H1 (cell line): Measurements from ENCODE around the gene TEX22. TPM values are rescaled to one million over a fixed set of nuclear protein-coding genes. Genes with fewer than 3 reads are reported as not detected.

Experiments
- CTCF ChIA-PET: fragments of 300-600 bp; sonication (Branson Sonifier 250); formaldehyde crosslinking; loops from one replicate; lab custom pipeline; 2021; ENCODE audit not compliant: partially characterized antibody; lab: Charles Lee
- POLR2A ChIA-PET: fragments of 300-600 bp; sonication (Branson Sonifier 250); formaldehyde crosslinking; loops from one replicate; lab custom pipeline; 2021; ENCODE audit warnings: inconsistent platforms; ENCODE audit not compliant: partially characterized antibody; lab: Charles Lee
- DNase-seq, 2 experiments: peaks; one replicate each; pipeline versions ENCODE4 v3.0.0 to v3.0.0-alpha.2; 2010 to 2022; ENCODE audit warnings: low spot score in 2 of 2, low read depth in 1 of 2, mixed read lengths in 1 of 2
- FAIRE-seq: peaks from 2 replicates; lab custom pipeline; 2011; peaks lifted over from hg19 to GRCh38; lab: Jason Lieb, UNC
- H2AFZ ChIP-seq: 2 replicates; pipeline ENCODE4 v1.8.1; 2012; ENCODE audit warnings: low read length, inconsistent platforms
- H2AK5ac ChIP-seq: 2 replicates; pipeline ENCODE4 v1.6.1; 2013; ENCODE audit warnings: low read depth, low read length
- H2BK120ac ChIP-seq: replicated peaks from 2 replicates; pipeline ENCODE3; 2013; ENCODE audit warnings: low read depth, low read length, inconsistent platforms
- H2BK12ac ChIP-seq: 2 replicates; pipeline ENCODE4 v1.6.1; 2013; ENCODE audit warnings: low read depth, low read length
- H2BK15ac ChIP-seq: 2 replicates; pipeline ENCODE4 v1.6.1; 2013; ENCODE audit warnings: low read length
- H2BK20ac ChIP-seq: 2 replicates; pipeline ENCODE4 v1.6.1; 2013; ENCODE audit warnings: low read length
- H2BK5ac ChIP-seq: 2 replicates; pipeline ENCODE4 v1.6.1; 2013; ENCODE audit warnings: low read depth, low read length
- H3K14ac ChIP-seq: 2 replicates; pipeline ENCODE4 v1.6.1; 2013; ENCODE audit warnings: inconsistent platforms; ENCODE audit not compliant: insufficient read length
- H3K18ac ChIP-seq: 2 replicates; pipeline ENCODE4 v1.6.1; 2013; ENCODE audit warnings: low read length; ENCODE audit errors: extremely low read depth
- H3K23ac ChIP-seq: 2 replicates; pipeline ENCODE4 v1.6.1; 2013; ENCODE audit warnings: inconsistent platforms; ENCODE audit not compliant: insufficient read length
- H3K23me2 ChIP-seq: 2 replicates; pipeline ENCODE4 v1.6.1; 2013; ENCODE audit warnings: low read depth, low read length
- H3K27ac ChIP-seq: 2 replicates; pipeline ENCODE4 v1.6.1; 2011; ENCODE audit warnings: low read depth, low read length, inconsistent platforms
- H3K27me3 ChIP-seq, 4 experiments: replicated peaks in 1 of 4; 1 replicate in 1 of 4; 2 replicates in 3 of 4; pipeline versions ENCODE4 v1.6.1 to v1.8.1; 2011 to 2013; ENCODE audit warnings: low read length in 3 of 4, mild to moderate bottlenecking in 3 of 4, inconsistent platforms in 2 of 4, mixed read lengths in 2 of 4, moderate library complexity in 1 of 4; ENCODE audit not compliant: control insufficient read depth in 3 of 4, insufficient read depth in 3 of 4; ENCODE audit errors: extremely low read depth in 1 of 4
- H3K36me3 ChIP-seq, 4 experiments: 2 replicates each; pipeline versions ENCODE4 v1.6.1 to v1.8.1; 2011 to 2013; ENCODE audit warnings: mild to moderate bottlenecking in 4 of 4, low read length in 3 of 4, moderate library complexity in 2 of 4, control low read depth in 1 of 4, inconsistent platforms in 1 of 4; ENCODE audit not compliant: insufficient read depth in 4 of 4, control insufficient read depth in 2 of 4
- H3K4ac ChIP-seq: replicated peaks from 2 replicates; pipeline ENCODE3; 2013; ENCODE audit warnings: low read length, low read depth, mixed read lengths, inconsistent platforms; ENCODE audit not compliant: insufficient read length
- H3K4me1 ChIP-seq, 4 experiments: replicated peaks in 1 of 4; 1 replicate in 1 of 4; 2 replicates in 3 of 4; pipeline versions ENCODE4 v1.6.1 to v1.8.1; 2011 to 2013; ENCODE audit warnings: low read length in 3 of 4, inconsistent platforms in 2 of 4, mixed read lengths in 1 of 4; ENCODE audit not compliant: insufficient read depth in 4 of 4, control insufficient read depth in 3 of 4
- H3K4me2 ChIP-seq, 2 experiments: 2 replicates each; pipeline versions ENCODE4 v1.6.1 to v1.8.1; 2011 to 2013; ENCODE audit warnings: low read depth in 2 of 2, low read length in 2 of 2, control low read depth in 1 of 2, inconsistent platforms in 1 of 2, mild to moderate bottlenecking in 1 of 2; ENCODE audit not compliant: insufficient read depth in 1 of 2
- H3K4me3 ChIP-seq, 4 experiments: fragments of 200-600, 300-600 bp in 1 of 4; sonication (generic), shearing (Covaris generic), sonication (Bioruptor Twin) in 1 of 4; 2 replicates each; pipeline versions ENCODE4 v1.5.1 to v1.8.1; 2011 to 2016; ENCODE audit warnings: low read length in 4 of 4, low read depth in 3 of 4, control low read depth in 2 of 4, inconsistent platforms in 2 of 4, mild to moderate bottlenecking in 2 of 4, mixed read lengths in 1 of 4, moderate library complexity in 1 of 4; ENCODE audit not compliant: insufficient read depth in 2 of 4; ENCODE audit errors: extremely low read depth in 1 of 4
- H3K56ac ChIP-seq: replicated peaks from 2 replicates; pipeline ENCODE3; 2013; ENCODE audit warnings: low read depth, mild to moderate bottlenecking, mixed read lengths, low read length, inconsistent platforms; ENCODE audit not compliant: insufficient read length
- H3K79me1 ChIP-seq: 2 replicates; pipeline ENCODE4 v1.6.1; 2013; ENCODE audit warnings: low read depth, low read length, control low read depth
- H3K79me2 ChIP-seq, 2 experiments: 2 replicates each; pipeline versions ENCODE4 v1.6.1 to v1.8.1; 2012 to 2013; ENCODE audit warnings: low read length in 2 of 2, mild to moderate bottlenecking in 2 of 2, inconsistent platforms in 1 of 2; ENCODE audit not compliant: insufficient read depth in 2 of 2, control insufficient read depth in 1 of 2
- H3K9ac ChIP-seq, 4 experiments: replicated peaks in 1 of 4; 1 replicate in 1 of 4; 2 replicates in 3 of 4; pipeline versions ENCODE4 v1.6.1 to v1.8.1; 2011 to 2013; ENCODE audit warnings: low read depth in 3 of 4, low read length in 3 of 4, control low read depth in 2 of 4, mild to moderate bottlenecking in 2 of 4, moderate library complexity in 2 of 4, inconsistent platforms in 1 of 4; ENCODE audit errors: extremely low read depth in 1 of 4
- H3K9me3 ChIP-seq, 2 experiments: 2 replicates each; pipeline versions ENCODE4 v1.6.1 to v1.8.1; 2012 to 2013; ENCODE audit warnings: mild to moderate bottlenecking in 2 of 2, moderate library complexity in 2 of 2, control low read depth in 1 of 2, inconsistent platforms in 1 of 2, low read depth in 1 of 2, low read length in 1 of 2, mixed read lengths in 1 of 2; ENCODE audit not compliant: insufficient read depth in 2 of 2
- H4K20me1 ChIP-seq, 2 experiments: replicated peaks in 1 of 2; 2 replicates each; pipeline versions ENCODE3 to v1.8.1; 2011 to 2013; ENCODE audit warnings: inconsistent platforms in 2 of 2, low read length in 2 of 2, mild to moderate bottlenecking in 1 of 2; ENCODE audit not compliant: insufficient read depth in 2 of 2, control insufficient read depth in 1 of 2
- H4K5ac ChIP-seq: 2 replicates; pipeline ENCODE4 v1.6.1; 2013; ENCODE audit warnings: low read length, low read depth, mixed read lengths, inconsistent platforms; ENCODE audit not compliant: insufficient read length
- H4K8ac ChIP-seq: 2 replicates; pipeline ENCODE4 v1.8.0; 2013; ENCODE audit warnings: mild to moderate bottlenecking, moderate library complexity, low read length, inconsistent platforms; ENCODE audit not compliant: insufficient read depth; ENCODE audit errors: extremely low read depth
- H4K91ac ChIP-seq: replicated peaks from 2 replicates; pipeline ENCODE3; 2013; ENCODE audit warnings: low read length, mixed read lengths, inconsistent platforms; ENCODE audit not compliant: insufficient read length
- BACH1 ChIP-seq: IDR thresholded peaks from 2 replicates; pipeline ENCODE4 v1.6.1; 2012; ENCODE audit warnings: low read length, improper control_type of control experiment
- CREB1 ChIP-seq: IDR thresholded peaks from 2 replicates; pipeline ENCODE4 v1.6.1; 2012; ENCODE audit warnings: inconsistent platforms
- HDAC6 ChIP-seq: IDR thresholded peaks from one replicate; pipeline ENCODE4 v1.7.1; 2012; ENCODE audit warnings: low read depth, mild to moderate bottlenecking, inconsistent platforms, low read length, moderate library complexity
- KDM1A ChIP-seq: fragments of 200-600, 300-600 bp; sonication (generic); IDR thresholded peaks from 2 replicates; pipeline ENCODE4 v1.7.1; 2016; ENCODE audit warnings: mild to moderate bottlenecking, low read length, borderline replicate concordance
- KDM4A ChIP-seq: IDR thresholded peaks from one replicate; pipeline ENCODE4 v1.7.1; 2012; ENCODE audit warnings: low read depth, mild to moderate bottlenecking, moderate library complexity, low read length, inconsistent platforms; ENCODE audit not compliant: severe bottlenecking
- SIRT6 ChIP-seq: IDR thresholded peaks from one replicate; pipeline ENCODE4 v1.7.1; 2012; ENCODE audit warnings: low read length, inconsistent platforms
- TBP ChIP-seq: IDR thresholded peaks from 2 replicates; pipeline ENCODE4 v1.6.1; 2011; ENCODE audit warnings: low read depth, low read length, improper control_type of control experiment
- WGBS, 2 experiments: shearing (Covaris generic) in 1 of 2; methylation state at CpG; one replicate each; pipeline versions ENCODE4 v1.1.6 to v1.1.7; 2013 to 2015; ENCODE audit warnings: low lambda C conversion rate in 2 of 2, mixed read lengths in 2 of 2, inconsistent platforms in 1 of 2, low coverage in 1 of 2, missing lambda C conversion rate in 1 of 2; ENCODE audit not compliant: insufficient replicate concordance in 2 of 2, insufficient coverage in 1 of 2, insufficient read length in 1 of 2; ENCODE audit errors: extremely low coverage in 1 of 2, missing lambda C conversion rate in 1 of 2; 5-methylcytosine and 5-hydroxymethylcytosine counted together
- polyA plus RNA-seq, 7 experiments: library from polyadenylated mRNA; depleted of rRNA in 3 of 7; stranded (reverse) in 5 of 7; unstranded in 2 of 7; fragments of >200 nt in 5 of 7; fragments of 200-250 nt in 2 of 7; gene quantifications; 1 replicate in 5 of 7; 2 replicates in 1 of 7; 4 replicates in 1 of 7; pipeline versions ENCODE4 v1.2.1 to v1.2.3, GENCODE V29; 2011 to 2013; ENCODE audit warnings: missing spikeins in 2 of 7, mixed read lengths in 2 of 7
- total RNA-seq: library from RNA; stranded (reverse); fragmentation: NEBNext Ultra II Directional; extraction: Animal tissue kit (Norgen Biotek cat#: 25700); gene quantifications from 2 replicates; pipeline ENCODE4 v1.2.1, GENCODE V29; 2021

TEX22 gene
- total and polyA plus RNA-seq, 2 of the 8 experiments (the other 6 are each of a cell fraction or from before 2014, with no cell fraction given), result 0.24 to 0.39 TPM

DNA sequence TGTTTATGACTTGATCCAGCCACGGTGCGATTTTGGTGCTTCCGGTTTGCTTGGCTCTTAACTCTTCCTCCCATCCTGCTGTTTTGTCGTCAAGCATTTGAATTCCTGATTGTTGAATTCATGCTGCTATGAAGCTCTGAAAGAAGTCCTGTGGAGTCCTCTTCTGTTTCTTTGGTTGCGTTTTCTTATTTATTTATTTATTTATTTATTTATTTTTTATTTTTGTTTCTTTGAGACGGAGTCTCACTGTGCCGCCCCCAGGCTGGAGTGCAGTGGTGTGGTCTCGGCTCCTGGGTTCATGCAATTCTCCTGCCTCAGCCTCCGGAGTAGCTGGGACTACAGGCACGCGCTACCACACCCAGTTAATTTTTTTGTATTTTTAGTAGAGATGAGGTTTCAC, 18.3 kb downstream of the TEX22 start:
- H3K23me2 ChIP-seq, result peaks cover 12% of the 10 kb centered on the region
- POLR2A ChIA-PET, result interaction anchor here (1.6 kb wide), 2 partner anchors 16 to 57 kb away, joined by 3 to 4 read pairs; no protein-coding TSS in a partner anchor
- H2BK12ac ChIP-seq, result no peak overlapping the region

More for the DNA sequence above, 18.3 kb downstream of the TEX22 start:
- no peak for DNase-seq
- no peak for FAIRE-seq
- H2BK15ac ChIP-seq, result no peak overlapping the region
- no peak overlapping the region for H3K23ac ChIP-seq
- no peaks in the 10 kb centered on the region; a peak in 1 of 8 replicates for H3K36me3 ChIP-seq
- H2AFZ ChIP-seq, result no peak overlapping the region
- H2BK20ac ChIP-seq, result no peak overlapping the region
- no peak overlapping the region for H4K5ac ChIP-seq
- no peak overlapping the region for H3K4me2 ChIP-seq
- no peak overlapping the region for H3K4me3 ChIP-seq
- no peak overlapping the region for H3K14ac ChIP-seq
- no peak overlapping the region for H3K27ac ChIP-seq
- TF ChIP-seq KDM4A (no peak), TBP (no peak), BACH1 (no peak), CREB1 (no peak), HDAC6 (no peak), KDM1A (no peak), SIRT6 (no peak)
- no peak overlapping the region for H4K8ac ChIP-seq
- H4K20me1 ChIP-seq, result peaks cover 2 to 13% of the 10 kb centered on the region in 2 experiments
- no peak overlapping the region for H3K18ac ChIP-seq
- H2BK120ac ChIP-seq, result no peak overlapping the region
- no peak overlapping the region for H2AK5ac ChIP-seq
- H3K9ac ChIP-seq, result no peak overlapping the region
- H3K4ac ChIP-seq, result no peak overlapping the region
- H3K56ac ChIP-seq, result no peak overlapping the region
- H3K9me3 ChIP-seq, result no peaks in the 10 kb centered on the region
- H3K79me1 ChIP-seq, result peaks cover 11% of the 10 kb centered on the region
- H4K91ac ChIP-seq, result no peak overlapping the region
- 91% methylated on average over 11 of the region's 11 CpGs; no CpG with 5 or more reads in 1 of the 2 experiments for WGBS, 2 experiments
- H3K79me2 ChIP-seq, result peaks cover 8 to 21% of the 10 kb centered on the region in 2 experiments; a peak in 3 of 4 replicates
- peaks cover 0 to 23% (median 19%) of the 10 kb centered on the region in 4 experiments; a peak in 5 of 7 replicates for H3K4me1 ChIP-seq
- peaks cover 1 to 31% (median 26%) of the 10 kb centered on the region in 4 experiments for H3K27me3 ChIP-seq
- CTCF ChIA-PET, result interaction anchor here (1.2 to 2.0 kb wide), 4 partner anchors 17 to 74 kb away, joined by 4 to 6 read pairs (median 4); no protein-coding TSS in a partner anchor
- H2BK5ac ChIP-seq, result no peak overlapping the region
